OCI-LY3 (cell line): ENCODE data around the gene AANAT.

Source experiments
- H2AFZ ChIP-seq: fragments of 200-600, 300-600 bp; shearing (Covaris generic); 2 replicates; pipeline ENCODE4 v1.6.0; 2014; ENCODE audit warnings: antibody characterized with exemption, low read depth, low read length
- H3K27ac ChIP-seq: fragments of 200-600, 300-600 bp; sonication (generic); 2 replicates; pipeline ENCODE4 v1.5.1; 2014; ENCODE audit warnings: mild to moderate bottlenecking, low read length, moderate library complexity, mixed read lengths
- H3K27me3 ChIP-seq: fragments of 200-600, 300-600 bp; sonication (generic); 2 replicates; pipeline ENCODE4 v1.6.1; 2014; ENCODE audit warnings: low read depth, low read length, mixed read lengths
- H3K36me3 ChIP-seq: fragments of 200-600, 300-600 bp; sonication (generic); replicated peaks from 2 replicates; pipeline ENCODE3; 2014; ENCODE audit warnings: low read depth, low read length, mixed read lengths
- H3K4me1 ChIP-seq: fragments of 300-600, 200-600 bp; sonication (generic); 2 replicates; pipeline ENCODE4 v1.6.1; 2014; ENCODE audit warnings: low read length, mixed read lengths
- H3K4me2 ChIP-seq: fragments of 200-600, 300-600 bp; sonication (generic); 2 replicates; pipeline ENCODE4 v1.6.1; 2014; ENCODE audit warnings: low read length, mixed read lengths
- H3K4me3 ChIP-seq: fragments of 300-600, 200-600 bp; sonication (generic); 2 replicates; pipeline ENCODE4 v1.5.1; 2014; ENCODE audit warnings: antibody characterized with exemption, mild to moderate bottlenecking, low read length, moderate library complexity
- H3K79me2 ChIP-seq: fragments of 300-600, 200-600 bp; shearing (Covaris generic); 2 replicates; pipeline ENCODE4 v1.6.1; 2014; ENCODE audit warnings: mild to moderate bottlenecking, low read length, mixed read lengths
- H3K9ac ChIP-seq: fragments of 300-600, 200-600 bp; shearing (Covaris generic); 2 replicates; pipeline ENCODE4 v1.6.0; 2014; ENCODE audit warnings: mild to moderate bottlenecking, low read length, moderate library complexity
- H3K9me3 ChIP-seq: fragments of 200-600, 300-600 bp; shearing (Covaris generic); 2 replicates; pipeline ENCODE4 v1.6.1; 2014; ENCODE audit warnings: low read length, mixed read lengths; ENCODE audit not compliant: insufficient read depth
- H4K20me1 ChIP-seq: fragments of 200-600, 300-600 bp; sonication (generic); 2 replicates; pipeline ENCODE4 v1.6.1; 2016; ENCODE audit warnings: low read length, mixed read lengths; ENCODE audit not compliant: insufficient read depth
- EZH2phosphoT487 ChIP-seq: fragments of 200-600 bp; shearing (Covaris generic); IDR thresholded peaks from 2 replicates; pipeline ENCODE4 v1.6.1; 2018; ENCODE audit warnings: antibody characterized with exemption, mixed run types, low read depth
- TF ChIP-seq, protein P1 (sequence below): fragments of 200-600, 300-600 bp; sonication (generic); IDR thresholded peaks from 2 replicates; pipeline ENCODE4 v1.5.1; 2014; ENCODE audit warnings: antibody characterized with exemption, low read length, low read depth

Gene AANAT

GRCh38 chr17:76475302-76475701 is 7.9 kb downstream of the AANAT start:
- Histone ChIP-seq H3K4me2 (no peak overlapping the region), H3K4me3 (no peak overlapping the region)
- TF ChIP-seq, protein P1, sequence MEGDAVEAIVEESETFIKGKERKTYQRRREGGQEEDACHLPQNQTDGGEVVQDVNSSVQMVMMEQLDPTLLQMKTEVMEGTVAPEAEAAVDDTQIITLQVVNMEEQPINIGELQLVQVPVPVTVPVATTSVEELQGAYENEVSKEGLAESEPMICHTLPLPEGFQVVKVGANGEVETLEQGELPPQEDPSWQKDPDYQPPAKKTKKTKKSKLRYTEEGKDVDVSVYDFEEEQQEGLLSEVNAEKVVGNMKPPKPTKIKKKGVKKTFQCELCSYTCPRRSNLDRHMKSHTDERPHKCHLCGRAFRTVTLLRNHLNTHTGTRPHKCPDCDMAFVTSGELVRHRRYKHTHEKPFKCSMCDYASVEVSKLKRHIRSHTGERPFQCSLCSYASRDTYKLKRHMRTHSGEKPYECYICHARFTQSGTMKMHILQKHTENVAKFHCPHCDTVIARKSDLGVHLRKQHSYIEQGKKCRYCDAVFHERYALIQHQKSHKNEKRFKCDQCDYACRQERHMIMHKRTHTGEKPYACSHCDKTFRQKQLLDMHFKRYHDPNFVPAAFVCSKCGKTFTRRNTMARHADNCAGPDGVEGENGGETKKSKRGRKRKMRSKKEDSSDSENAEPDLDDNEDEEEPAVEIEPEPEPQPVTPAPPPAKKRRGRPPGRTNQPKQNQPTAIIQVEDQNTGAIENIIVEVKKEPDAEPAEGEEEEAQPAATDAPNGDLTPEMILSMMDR, result no peak
- no peak for TF ChIP-seq EZH2phosphoT487

GRCh38 chr17:76476736-76477135 is 9.3 kb downstream of the AANAT start:
- H3K27me3 ChIP-seq, result no peaks in the 10 kb centered on the region
- no peak overlapping the region for H3K4me2 ChIP-seq
- H3K79me2 ChIP-seq, result no peaks in the 10 kb centered on the region
- no peak overlapping the region for H3K27ac ChIP-seq
- no peak overlapping the region for H3K9ac ChIP-seq
- no peaks in the 10 kb centered on the region for H3K36me3 ChIP-seq
- H2AFZ ChIP-seq, result no peak overlapping the region
- no peak overlapping the region for H3K4me3 ChIP-seq
- H4K20me1 ChIP-seq, result no peaks in the 10 kb centered on the region
- TF ChIP-seq, protein P1, result no peak
- TF ChIP-seq EZH2phosphoT487, result no peak
- H3K4me1 ChIP-seq, result peaks cover 16% of the 10 kb centered on the region
- no peaks in the 10 kb centered on the region for H3K9me3 ChIP-seq

More at GRCh38 chr17:76475302-76475701, 7.9 kb downstream of the AANAT start:
- H3K4me1 ChIP-seq, result peaks cover 5% of the 10 kb centered on the region
- no peak overlapping the region for H2AFZ ChIP-seq
- H3K79me2 ChIP-seq, result no peaks in the 10 kb centered on the region
- H3K9me3 ChIP-seq, result no peaks in the 10 kb centered on the region
- no peak overlapping the region for H3K9ac ChIP-seq
- H4K20me1 ChIP-seq, result no peaks in the 10 kb centered on the region
- no peak overlapping the region for H3K27ac ChIP-seq
- H3K36me3 ChIP-seq, result no peaks in the 10 kb centered on the region
- no peaks in the 10 kb centered on the region for H3K27me3 ChIP-seq

- Histone ChIP-seq H3K9ac (no peak overlapping the region), H3K4me2 (no peak overlapping the region), H3K36me3 (no peaks in the 10 kb centered on the region), H3K27me3 (no peaks in the 10 kb centered on the region), H2AFZ (no peak overlapping the region), H3K9me3 (no peaks in the 10 kb centered on the region), H3K4me3 (no peak overlapping the region), H3K27ac (no peak overlapping the region), H3K4me1 (peaks cover 25% of the 10 kb centered on the region), H3K79me2 (no peaks in the 10 kb centered on the region), H4K20me1 (no peaks in the 10 kb centered on the region)
- no peak for TF ChIP-seq EZH2phosphoT487
- TF ChIP-seq, protein P1, result no peak
Measured at GRCh38 chr17:76477576-76477975, 10.2 kb downstream of the AANAT start.

GRCh38 chr17:76478097-76478496 is 10.7 kb downstream of the AANAT start:
- Histone ChIP-seq H3K4me1 (peaks cover 30% of the 10 kb centered on the region), H3K36me3 (no peaks in the 10 kb centered on the region), H3K79me2 (no peaks in the 10 kb centered on the region), H3K9ac (no peak overlapping the region), H3K4me3 (no peak overlapping the region), H2AFZ (no peak overlapping the region), H3K4me2 (no peak overlapping the region), H3K27ac (no peak overlapping the region), H3K27me3 (no peaks in the 10 kb centered on the region), H3K9me3 (no peaks in the 10 kb centered on the region), H4K20me1 (no peaks in the 10 kb centered on the region)
- TF ChIP-seq EZH2phosphoT487, result no peak
- TF ChIP-seq, protein P1, result no peak
